Smooth muscle cell of the brain vasculature (primary cell): ENCODE results near the gene MOCOS.
"Not testable (repeated sequence)": the region's sequence is repeated elsewhere in the genome, so short reads cannot be mapped to it uniquely, and the experiment has no call there.

ENCODE experiments used
- DNase-seq: peaks from one replicate; pipeline ENCODE4 v3.0.0-alpha.2; 2012; ENCODE audit warnings: low read depth, low spot score

Gene MOCOS, protein sequence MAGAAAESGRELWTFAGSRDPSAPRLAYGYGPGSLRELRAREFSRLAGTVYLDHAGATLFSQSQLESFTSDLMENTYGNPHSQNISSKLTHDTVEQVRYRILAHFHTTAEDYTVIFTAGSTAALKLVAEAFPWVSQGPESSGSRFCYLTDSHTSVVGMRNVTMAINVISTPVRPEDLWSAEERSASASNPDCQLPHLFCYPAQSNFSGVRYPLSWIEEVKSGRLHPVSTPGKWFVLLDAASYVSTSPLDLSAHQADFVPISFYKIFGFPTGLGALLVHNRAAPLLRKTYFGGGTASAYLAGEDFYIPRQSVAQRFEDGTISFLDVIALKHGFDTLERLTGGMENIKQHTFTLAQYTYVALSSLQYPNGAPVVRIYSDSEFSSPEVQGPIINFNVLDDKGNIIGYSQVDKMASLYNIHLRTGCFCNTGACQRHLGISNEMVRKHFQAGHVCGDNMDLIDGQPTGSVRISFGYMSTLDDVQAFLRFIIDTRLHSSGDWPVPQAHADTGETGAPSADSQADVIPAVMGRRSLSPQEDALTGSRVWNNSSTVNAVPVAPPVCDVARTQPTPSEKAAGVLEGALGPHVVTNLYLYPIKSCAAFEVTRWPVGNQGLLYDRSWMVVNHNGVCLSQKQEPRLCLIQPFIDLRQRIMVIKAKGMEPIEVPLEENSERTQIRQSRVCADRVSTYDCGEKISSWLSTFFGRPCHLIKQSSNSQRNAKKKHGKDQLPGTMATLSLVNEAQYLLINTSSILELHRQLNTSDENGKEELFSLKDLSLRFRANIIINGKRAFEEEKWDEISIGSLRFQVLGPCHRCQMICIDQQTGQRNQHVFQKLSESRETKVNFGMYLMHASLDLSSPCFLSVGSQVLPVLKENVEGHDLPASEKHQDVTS

DNA sequence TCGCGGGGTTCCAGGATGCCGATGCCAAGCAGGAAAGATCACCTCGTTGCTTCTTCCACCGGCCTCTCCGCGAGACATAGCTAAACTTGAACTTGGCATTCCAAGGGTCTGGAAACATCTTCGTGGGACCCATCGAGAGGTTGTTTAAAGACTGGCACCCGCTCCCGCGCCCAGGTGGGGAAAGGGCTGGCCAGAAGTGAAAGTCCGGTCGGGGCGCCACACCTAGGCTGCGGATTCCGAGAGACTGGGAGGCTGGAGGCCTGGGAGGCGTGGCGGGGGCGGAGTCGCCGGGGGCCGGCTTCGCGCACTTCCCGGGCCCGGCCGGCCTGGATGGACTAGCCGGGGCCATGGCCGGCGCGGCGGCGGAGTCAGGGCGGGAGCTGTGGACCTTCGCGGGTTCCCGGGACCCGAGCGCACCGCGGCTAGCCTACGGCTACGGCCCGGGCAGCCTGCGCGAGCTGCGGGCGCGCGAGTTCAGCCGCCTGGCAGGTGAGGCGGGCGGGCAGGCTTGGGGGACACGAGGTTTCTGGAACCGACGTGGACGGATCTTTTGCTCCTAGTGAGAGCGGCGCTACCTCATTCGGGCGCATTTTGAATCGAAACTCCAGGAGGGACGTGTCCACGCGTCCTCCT, at the start of gene MOCOS:
Gene MOCOS, plus strand, starts transcription at position 305 of the 633 bp plus-strand sequence. Its CDS starts 43 bp downstream, at position 348.
- no peak for DNase-seq

DNA sequence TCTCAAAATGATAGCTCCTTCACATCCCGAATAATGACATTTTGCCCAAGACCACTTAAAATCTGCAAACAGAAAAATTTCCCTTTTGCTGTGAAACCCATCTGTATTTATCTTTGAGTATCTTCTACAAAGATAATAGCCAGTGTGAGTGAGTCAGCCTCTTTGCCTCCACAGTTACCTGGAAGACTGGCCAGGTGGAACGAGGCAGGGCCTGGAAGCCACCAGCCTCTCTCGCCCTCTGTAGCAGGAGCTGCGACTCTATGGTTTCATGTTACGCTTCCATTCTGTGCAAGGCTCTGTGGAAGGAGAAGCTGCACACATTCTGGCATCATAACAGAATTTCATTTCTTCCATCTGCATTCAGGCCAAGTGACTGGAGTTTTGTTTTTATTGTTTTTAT, 48.1 kb upstream of the MOCOS start:
- DNase-seq = no peak

DNA sequence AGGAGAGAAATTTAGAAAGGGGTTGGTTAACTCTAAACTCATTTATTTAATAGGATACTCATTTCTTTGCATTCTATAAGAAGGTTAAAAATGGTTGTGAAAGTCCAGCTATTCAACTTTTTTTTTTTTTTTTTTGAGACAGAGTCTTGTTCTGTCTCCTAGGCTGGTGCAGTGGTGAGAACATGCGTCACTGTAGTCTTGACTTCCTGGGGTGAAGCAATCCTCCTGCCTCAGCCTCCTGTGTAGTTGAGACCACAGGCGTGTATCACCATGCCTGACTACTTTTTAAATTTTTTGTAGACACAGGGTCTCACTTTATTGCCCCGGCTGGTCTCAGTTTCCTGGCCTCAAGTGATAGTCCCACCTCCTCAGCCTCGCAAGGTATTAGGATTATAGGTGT, 45.7 kb upstream of the MOCOS start:
- DNase-seq = no peak

DNA sequence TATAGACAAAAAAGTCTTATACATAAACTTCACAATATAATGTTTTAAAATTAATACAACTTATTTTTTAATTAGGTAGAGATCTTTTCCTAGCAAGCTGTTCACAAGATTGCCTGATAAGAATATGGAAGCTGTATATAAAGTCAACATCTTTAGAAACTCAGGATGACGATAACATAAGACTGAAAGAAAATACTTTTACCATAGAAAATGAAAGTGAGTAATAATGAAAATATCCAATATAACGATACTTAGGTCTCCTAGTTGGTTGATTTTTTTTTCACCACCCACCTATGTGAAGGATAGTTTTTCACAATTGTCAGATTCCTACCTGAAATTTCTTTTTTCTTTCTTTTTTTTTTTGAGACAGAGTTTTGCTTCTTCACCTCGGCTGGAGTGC, 44.5 kb upstream of the MOCOS start:
- DNase-seq = no peak

DNA sequence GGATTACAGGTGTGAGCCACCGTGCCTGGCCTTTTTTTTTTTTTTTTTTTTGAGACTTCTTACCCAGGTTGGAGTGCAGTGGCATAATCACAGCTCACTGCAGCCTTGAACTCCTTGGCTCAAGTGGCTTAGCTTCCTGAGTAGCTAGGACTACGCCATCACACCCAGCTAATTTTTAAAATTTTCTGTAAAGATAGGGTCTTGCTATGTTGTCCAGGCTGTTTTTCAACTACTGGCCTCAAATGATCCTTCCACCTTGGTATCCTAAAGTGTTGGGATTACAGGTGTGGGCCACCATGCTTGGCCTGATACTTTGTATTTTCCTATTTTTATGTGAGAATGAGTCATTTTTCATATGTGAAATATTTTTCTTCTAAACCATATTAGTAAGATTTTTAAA, 43.9 kb upstream of the MOCOS start:
- DNase-seq = no peak

DNA sequence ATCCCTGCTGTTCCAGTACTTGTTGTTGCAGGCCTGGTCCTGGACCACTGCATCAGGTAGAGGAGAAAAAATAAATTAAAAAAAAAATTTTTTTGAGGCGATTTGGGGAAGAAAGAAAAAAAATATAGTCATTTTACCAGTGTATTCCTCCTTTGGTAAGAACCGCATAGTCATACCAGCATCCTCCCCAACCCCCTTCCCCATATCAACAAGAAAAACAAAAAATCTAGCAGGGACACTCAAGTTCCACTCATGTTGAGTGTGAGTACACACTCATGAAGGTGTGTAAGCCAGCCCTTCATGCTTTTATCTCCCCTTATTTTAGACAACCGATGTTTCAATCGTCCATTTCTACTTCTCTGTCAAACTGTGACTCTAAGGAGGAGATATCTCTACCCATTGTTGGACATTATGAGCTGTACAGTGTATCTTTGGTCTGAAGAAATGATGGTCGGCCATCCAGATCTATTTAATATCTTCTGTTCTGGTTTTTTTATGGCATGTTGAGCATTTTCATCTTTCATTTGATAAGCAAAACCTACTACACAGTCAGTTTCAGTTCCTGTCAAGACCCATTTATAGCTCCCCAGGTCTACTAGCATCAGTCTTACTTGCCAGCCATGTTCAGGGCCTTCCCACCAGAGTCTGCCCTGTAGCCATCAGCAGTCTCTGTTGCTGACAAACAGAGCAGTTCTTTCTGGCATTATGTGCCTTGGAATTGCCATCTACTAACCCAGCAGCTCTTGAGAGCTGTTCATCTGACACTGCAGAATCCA, 37.6 kb upstream of the MOCOS start:
- no peak for DNase-seq

DNA sequence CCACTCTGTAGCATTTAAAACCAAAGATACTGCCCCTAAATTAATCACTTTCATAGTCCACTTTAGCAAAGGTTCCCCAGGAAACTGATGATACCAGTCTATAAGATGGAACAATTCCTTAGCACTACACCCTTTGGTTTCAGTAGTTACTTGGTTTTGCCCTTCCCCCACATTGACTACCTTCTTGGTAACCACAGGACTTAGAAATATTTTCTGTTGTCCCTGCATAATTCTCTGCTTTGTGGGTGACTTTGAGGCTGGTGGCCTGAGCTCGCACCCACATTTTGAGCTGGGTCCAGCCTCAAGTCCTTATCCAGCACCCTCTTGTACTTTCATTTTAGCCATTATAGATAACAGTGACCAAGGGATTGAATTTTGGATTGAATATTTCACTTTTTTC, 34.5 kb upstream of the MOCOS start:
- no peak for DNase-seq

DNA sequence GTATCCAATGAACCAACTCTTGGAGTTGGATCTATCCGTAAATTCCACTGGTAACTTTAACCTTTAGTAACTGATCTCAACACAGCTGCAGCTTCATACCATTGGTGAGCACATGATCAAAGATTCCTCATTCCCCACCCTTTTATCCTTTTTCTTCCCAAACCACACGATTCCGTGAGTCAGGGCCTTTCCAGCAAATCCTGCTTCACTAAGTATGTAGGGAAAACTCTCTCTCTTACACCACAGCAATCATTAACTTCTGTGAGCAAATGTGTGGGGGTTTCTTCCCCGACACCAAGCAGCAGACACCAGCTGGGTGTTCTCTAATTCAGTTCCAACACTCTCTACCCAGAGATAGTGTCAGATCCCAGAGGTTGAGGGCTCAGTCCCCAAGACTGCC, 34.1 kb upstream of the MOCOS start:
- DNase-seq = no peak

DNA sequence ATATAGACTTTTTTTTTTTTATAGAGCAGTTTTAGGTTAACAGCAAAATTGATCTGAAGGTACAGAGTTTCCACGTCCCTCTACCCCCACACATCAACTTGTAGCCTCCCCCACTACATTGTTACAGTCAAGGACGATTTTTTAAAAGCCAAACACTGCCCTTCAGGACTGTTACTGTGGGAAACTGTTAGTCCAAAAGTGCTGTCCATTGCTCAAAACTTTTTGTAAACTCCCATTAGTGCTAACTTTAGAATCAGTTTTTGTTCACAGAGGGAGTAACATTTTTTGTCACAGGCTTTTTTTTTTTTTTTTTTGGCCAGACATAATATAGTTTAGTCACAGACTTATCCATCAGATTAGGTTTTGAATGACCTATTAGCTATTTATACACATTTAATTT, 33.5 kb upstream of the MOCOS start:
- no peak for DNase-seq

DNA sequence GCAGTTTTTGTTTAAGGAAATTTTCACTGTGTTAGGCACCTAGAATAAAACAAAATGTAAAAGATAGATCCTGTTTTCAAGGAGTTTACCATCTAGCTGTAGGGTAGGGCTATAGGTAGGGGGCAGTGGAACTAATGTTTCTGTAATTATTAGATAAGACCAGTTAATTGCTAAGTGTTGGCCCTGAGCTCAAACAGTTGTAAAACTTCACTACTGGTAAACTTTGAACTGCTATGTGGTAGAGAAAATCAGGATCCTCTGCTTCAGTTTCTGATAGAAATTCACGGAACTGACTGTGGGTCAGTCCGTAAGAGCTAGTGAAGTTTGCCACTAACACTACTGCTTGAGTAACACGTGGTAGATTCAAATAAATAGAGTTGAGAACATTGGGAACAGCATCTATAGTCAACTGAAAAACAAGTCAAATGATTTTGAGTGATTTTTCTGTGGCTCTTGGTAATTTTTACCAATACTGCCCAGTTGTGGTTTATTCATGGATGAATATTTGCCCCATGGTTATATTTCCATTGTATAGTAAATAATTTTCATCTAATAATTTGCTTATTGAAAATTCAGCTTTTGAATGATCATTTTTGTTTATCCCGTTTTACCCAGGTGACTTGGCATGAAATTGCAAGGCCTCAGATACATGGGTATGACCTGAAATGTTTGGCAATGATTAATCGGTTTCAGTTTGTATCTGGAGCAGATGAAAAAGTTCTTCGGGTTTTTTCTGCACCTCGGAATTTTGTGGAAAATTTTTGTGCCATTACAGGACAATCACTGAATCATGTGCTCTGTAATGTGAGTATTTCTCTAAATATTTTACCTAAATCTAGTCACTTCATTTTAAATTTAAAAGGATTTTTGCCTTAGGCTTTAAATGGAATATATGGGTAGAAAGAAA, 31.2 kb upstream of the MOCOS start:
- no peak for DNase-seq

DNA sequence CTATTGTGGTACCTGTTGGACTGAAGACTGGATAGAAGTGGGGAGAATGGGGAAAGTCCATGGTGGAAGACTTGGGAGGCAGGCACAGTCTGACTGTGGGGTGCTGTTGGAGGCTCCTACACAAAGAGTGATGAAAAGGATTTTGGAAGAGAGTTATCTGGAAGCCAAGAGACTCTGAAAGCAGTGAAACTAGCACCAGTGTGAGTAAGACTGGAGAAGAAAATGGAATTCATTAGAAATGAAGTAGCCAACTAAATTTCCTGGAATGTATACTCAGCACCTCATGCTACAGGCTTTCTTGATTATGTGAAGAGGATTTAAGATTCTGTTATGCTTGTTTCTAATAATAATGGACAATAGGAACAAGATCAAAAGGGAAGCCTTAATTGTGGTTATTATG, 29.9 kb upstream of the MOCOS start:
- DNase-seq = no peak

DNA sequence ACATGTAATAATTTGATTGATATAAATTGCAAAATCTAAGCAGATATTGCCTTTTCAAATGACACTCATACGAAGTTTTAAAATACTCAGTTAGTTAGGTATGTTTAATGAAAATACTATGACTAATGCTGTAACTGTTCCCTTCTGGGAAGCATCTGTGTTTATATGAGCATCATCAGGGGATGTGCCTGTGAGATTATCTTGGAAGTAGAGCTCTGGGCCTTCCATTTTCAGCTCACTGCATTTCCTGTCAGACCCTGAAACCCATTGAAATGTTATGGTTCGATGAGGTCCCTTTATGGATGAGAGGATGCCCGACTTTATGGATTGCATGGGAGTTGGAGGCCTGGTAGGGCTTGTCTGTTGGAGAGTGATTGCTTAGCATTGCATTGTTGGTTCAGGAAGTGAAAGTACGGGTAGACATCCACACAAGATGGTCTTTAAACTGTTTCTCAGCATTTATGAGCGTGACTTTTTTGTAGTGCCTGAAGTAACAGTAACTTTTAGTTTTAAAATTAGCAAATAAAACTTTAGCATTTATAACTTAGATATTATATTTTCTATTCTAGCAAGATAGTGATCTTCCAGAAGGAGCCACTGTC, 28.9 kb upstream of the MOCOS start:
- DNase-seq = no peak

DNA sequence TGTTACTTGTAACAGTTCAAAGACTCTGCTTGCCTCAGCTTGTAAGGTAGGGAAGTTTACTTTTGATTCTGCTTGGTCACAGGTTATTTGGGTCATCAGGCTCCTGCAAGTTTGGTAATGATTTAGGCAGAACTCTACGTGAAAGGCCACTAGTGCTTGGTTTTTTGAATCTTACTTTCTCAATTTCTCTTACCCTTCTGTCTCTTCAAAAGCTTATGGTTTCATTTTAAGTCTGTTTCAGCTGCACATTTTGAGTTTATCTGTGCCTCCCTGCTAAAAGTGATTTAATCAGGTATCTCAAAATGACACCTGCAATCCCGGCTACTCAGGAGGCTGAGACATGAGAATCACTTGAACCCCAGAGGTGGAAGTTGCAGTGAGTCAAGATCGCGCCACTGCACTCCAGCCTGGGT, 26.3 kb upstream of the MOCOS start:
- no peak for DNase-seq

DNA sequence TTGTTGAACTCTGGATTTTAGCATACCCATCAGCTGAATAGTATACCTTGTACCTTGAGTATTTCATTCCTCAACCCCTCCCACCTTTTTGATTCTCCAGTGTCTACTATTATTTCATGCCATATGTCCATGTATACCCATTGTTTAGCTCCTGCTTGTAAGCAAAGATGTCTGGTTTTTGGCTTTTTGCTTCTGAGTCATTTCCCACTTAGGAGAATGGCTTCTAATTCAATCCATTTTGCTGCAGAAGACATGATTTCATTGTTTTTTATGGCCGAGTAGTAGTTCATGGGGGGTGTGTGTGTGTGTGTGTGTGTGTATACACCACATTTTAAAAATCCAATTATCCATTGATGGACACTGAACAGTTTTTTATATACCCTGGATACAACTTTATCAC, 24.3 kb upstream of the MOCOS start:
- no peak for DNase-seq

DNA sequence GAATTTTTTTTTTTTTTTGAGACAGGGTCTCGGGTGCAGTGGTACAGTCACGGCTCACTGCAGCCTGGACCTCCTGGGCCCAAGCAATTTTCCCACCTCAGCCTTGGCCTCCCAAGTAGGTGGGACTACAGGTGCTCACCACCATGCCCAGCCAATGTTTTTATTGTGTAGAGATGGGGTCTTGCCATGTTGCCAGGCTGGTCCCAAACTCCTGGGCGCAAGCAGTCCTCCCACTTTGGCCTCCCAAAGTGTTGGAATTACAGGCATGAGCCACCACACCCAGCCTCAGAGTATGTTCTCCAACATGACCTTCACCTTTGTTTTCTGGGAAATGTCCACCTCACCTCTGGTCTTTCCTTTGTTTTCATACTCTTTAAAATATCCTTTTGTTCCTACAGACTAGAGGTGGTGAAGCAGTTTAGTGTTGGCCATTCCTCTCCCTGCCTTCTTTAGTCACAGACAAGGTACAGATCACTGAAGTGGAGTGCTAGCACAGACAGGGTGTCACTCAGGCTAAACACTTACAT, 19.5 kb upstream of the MOCOS start:
- DNase-seq = no peak

DNA sequence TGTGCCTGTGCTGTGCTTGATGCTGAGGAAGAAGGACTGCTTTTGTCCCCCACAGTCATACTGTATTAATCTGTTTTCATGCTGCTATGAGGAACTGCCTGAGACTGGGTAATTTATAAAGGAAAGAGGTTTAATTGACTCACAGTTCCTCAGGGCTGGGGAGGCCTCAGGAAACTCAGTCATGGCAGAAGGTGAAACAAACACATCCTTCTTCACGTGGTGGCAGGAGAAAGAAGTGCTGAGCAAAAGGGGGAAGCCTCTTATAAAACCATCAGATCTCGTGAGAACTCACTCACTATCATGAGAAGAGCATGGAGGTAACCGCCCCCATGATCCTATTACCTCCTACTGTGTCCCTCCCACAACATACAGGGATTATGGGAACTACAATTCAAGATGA, 19.0 kb upstream of the MOCOS start:
- DNase-seq = not testable (repeated sequence)

DNA sequence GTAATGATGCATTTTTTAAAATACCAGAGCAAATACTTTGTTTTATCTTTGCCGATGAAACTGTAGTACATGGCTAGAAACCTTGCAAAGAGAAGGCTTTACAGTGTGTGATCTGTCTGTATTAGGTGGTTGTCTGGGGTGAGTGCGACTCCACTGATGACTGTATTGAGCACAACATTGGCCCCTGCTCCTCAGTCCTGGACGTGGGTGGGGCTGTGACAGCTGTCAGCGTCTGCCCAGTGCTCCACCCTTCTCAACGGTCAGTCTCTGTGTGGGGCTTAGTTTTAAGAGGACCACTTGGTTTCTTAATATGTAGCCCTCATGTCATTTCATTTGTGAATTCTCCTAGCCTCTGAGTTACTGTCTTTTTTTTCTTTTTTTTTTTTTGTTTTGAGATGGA, 17.4 kb upstream of the MOCOS start:
- DNase-seq = no peak

DNA sequence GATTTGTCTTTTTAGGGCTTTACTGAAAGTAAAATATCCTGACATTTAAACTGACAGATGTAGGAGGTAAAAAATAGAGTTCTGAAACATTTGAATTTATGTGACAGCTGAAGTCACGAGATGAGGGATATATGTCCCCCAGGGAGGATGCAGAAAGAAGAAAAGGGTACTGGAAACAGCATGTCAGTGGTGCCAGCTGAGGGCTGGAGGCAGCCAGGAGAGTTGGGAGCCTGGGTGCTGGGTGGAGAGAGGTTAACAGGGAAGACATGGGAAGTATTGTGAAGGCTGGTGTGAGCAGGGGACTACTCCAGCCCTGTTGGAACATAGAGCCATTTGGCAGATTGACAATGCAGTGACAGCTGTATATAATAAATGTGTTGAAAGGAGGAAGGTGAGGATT, 11.8 kb upstream of the MOCOS start:
- no peak for DNase-seq

DNA sequence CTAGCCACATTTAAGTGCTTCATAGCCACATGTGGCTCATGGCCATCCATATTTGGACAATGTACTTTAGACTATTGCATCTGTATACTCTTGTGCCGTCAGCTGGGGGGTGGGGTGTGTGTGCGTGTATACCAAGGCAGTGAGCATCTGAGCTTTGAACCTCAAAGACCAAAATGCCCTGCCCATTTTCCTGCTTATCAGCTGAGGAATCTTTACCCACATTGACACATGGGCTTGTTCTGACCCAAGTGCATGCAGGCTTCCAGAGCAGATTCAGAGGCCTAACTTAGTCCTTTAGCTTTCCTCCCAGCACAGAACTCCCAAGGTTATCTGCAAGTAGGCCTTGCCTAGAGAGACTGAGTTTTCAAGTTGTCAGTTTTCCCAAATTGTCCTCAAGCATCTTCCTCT, 11.1 kb upstream of the MOCOS start:
- DNase-seq = no peak

DNA sequence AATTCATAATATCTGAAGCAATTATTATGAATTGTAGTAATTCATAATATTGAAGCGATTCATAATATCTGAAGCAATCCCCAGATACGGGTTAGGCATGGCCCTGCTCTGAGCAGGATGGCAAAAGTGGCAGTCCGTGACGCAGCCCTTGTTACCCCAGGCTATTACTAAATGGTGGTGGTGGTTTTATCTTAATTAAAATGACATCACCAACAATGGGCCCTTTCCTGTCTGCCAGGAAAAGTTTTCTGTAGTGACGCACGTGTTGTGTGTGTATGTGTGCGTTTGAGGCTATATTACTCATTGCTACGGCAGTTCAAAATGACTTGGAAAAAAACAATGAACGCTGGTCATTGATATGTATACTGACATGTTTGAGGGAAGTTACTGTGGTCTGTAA, 10.6 kb upstream of the MOCOS start:
- no peak for DNase-seq
